Measurements from ENCODE around the gene DCUN1D4.

Gene DCUN1D4

DNA sequence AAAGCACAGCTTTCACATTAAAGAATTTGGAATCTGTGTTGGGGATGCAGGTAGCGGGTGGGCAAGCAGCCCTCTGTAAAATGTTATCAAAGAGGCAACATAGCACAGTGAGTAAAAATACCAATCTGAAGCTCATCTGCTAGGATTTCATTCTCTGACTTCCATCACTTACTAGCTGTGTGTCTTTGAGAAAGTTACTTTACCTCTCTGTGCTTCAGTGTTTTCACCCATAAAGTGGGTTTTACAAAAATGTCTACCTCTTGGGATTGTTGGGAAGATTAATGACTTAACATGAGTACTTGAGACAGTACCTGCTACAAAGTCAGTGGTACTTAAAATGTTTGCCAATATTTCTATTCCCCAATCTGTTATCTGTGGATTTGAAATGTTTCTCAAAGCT lies 7.9 kb upstream of the DCUN1D4 start:
- DNase-seq (ENCODE audit: low read depth): no peak
- TF ChIP-seq, protein P1, sequence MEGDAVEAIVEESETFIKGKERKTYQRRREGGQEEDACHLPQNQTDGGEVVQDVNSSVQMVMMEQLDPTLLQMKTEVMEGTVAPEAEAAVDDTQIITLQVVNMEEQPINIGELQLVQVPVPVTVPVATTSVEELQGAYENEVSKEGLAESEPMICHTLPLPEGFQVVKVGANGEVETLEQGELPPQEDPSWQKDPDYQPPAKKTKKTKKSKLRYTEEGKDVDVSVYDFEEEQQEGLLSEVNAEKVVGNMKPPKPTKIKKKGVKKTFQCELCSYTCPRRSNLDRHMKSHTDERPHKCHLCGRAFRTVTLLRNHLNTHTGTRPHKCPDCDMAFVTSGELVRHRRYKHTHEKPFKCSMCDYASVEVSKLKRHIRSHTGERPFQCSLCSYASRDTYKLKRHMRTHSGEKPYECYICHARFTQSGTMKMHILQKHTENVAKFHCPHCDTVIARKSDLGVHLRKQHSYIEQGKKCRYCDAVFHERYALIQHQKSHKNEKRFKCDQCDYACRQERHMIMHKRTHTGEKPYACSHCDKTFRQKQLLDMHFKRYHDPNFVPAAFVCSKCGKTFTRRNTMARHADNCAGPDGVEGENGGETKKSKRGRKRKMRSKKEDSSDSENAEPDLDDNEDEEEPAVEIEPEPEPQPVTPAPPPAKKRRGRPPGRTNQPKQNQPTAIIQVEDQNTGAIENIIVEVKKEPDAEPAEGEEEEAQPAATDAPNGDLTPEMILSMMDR (conservative IDR thresholded peaks at IDR 0.05; ENCODE audit: control insufficient read depth, insufficient read depth, low read depth, low read length): no peak
- H3K4me3 ChIP-seq (ENCODE audit: control insufficient read depth, low read depth, low read length): no peak overlapping the region

DNA sequence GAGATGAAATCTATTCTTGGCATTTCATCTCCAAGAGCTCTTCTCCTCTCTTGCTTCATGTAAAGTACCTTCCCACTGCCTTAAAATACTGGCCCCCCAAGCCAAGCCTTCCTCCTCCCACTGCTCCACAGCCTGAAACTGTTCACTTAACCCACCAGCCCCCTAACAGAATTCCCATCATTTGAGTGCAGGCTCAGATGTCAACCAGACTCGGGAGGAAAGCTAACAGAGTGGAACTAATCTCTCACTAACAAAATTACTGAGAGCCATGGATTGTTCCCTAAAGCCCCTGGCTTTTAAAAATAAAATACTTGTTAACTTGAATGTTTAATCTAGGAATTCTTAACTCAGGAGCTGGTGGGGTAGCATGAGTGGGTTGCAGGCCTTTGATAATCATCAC lies 7.1 kb upstream of the DCUN1D4 start:
- TF ChIP-seq, protein P1 (conservative IDR thresholded peaks at IDR 0.05; ENCODE audit: control insufficient read depth, insufficient read depth, low read depth, low read length): no peak
- no peak overlapping the region for H3K4me3 ChIP-seq (ENCODE audit: control insufficient read depth, low read depth, low read length)
- no peak for DNase-seq (ENCODE audit: low read depth)

DNA sequence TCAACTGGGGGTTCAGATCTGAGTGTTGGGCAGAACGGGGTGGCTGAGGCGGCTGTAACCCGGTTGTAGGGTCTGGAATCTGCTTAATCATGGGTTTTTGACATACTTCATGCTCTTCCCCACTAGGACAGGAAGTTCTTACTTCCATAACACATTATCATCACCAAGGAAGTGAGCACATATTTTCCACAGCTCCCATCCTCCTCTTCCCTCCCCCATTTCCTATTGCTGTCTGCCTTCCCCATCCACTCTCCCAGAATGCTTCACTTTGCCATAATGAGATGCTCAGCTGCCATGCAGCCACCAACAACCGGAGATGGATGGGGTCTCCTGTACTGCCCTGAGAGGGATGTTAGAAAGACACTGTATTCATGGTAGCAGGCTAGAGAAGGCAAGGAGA lies 6.4 kb upstream of the DCUN1D4 start:
- DNase-seq (ENCODE audit: low read depth): peak; percentile 27

DNA sequence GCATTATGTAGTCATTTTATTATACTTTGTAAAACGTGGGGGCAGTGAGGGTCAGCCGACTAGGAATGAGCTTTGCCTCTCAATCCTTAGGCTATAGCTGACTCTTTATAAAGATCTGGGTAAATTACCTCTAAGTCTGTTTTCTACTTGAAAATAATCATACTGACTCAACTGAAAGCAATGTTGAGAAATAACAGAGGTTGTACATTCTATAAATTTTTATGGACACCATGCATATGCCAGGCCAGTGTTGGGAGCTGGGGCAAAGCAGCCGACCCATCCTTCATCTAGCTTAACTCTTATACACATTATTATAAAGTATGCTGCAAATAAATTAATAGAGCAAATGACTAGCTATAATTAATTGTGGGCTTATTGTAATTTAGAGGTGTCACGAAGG lies 2.2 kb upstream of the DCUN1D4 start:
- no peak overlapping the region for H3K4me3 ChIP-seq (ENCODE audit: control insufficient read depth, low read depth, low read length)
- TF ChIP-seq, protein P1 (conservative IDR thresholded peaks at IDR 0.05; ENCODE audit: control insufficient read depth, insufficient read depth, low read depth, low read length): no peak
- no peak for DNase-seq (ENCODE audit: low read depth)

More for the DNA sequence above, 6.4 kb upstream of the DCUN1D4 start:
- TF ChIP-seq, protein P1 (conservative IDR thresholded peaks at IDR 0.05; ENCODE audit: control insufficient read depth, insufficient read depth, low read depth, low read length): no peak
- no peak overlapping the region for H3K4me3 ChIP-seq (ENCODE audit: control insufficient read depth, low read depth, low read length)

DNA sequence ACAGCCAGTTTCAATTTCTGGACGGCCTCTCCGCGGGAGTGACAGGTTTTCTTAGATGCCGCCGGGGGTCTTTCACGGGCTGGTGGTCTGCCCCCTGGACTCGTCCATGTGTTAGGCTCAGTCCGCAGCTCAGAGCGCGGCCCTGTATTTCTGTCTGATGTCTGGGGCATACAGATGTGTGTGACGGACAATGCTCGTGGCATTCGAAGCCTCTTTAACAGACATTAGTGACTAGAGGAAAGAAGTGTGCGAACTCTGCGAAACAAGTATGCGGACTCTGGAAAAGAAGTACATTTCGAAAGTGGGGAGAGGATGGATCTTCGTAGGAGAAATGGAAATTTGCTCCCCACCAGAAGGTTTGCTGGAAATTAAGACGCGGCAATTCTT lies 793 bp upstream of the DCUN1D4 start:
- DNase-seq (ENCODE audit: low read depth): peak; percentile 28

DNA sequence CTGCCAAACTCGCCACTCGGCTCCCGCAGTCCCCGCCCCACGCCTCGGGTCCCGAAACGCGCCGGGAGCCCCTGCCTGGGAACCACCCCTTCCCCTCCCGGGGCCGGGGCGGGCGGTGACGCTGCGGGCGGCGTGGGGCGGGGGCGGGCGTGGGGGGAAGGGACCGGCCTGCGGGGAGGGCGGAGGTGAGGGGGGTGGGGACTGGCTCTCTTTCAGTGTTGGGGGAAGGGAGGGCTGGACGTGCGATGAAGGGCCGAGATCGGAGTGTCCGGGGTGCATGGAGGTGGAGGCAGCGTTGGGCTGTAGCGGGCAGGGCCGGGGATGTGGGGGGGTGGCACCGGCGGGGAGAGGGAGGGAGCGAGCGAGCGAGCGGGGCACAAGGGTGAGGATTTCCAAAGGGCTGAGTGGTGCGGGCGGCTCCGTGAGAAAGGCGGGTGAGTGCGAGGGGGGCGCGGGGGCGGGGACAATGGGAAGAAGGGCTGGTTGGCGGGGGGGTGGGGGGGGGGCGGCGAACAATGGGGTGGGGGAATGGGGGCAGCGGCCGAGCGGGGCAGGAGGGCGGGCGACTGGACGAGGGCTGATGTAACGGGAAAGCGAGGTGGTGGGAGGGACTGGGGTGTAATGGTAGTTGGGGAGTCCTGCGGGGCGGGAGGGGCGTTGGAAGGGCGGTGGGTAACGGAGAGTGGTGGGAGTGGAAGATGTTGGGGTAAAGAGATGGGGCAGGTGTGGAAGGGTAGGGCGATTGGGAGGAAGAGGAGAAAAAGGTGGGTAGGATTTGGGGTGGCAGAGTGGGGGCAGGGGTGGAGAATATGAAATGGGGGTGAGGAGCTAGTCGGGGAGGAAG lies 578 bp downstream of the DCUN1D4 start:
- peak; percentile 56 for DNase-seq (ENCODE audit: low read depth)
- TF ChIP-seq, protein P1 (conservative IDR thresholded peaks at IDR 0.05; ENCODE audit: control insufficient read depth, insufficient read depth, low read depth, low read length): no peak
- peak overlapping the region; percentile 83 for H3K4me3 ChIP-seq (ENCODE audit: control insufficient read depth, low read depth, low read length)

More for the DNA sequence above, 793 bp upstream of the DCUN1D4 start:
- TF ChIP-seq, protein P1 (conservative IDR thresholded peaks at IDR 0.05; ENCODE audit: control insufficient read depth, insufficient read depth, low read depth, low read length): no peak
- H3K4me3 ChIP-seq (ENCODE audit: control insufficient read depth, low read depth, low read length): peak overlapping the region; percentile 86

Measured in fibroblast of mammary gland (primary cell).